HepG2 (cell line): ENCODE results near the gene TMEM217. TPM values are rescaled to one million over a fixed set of nuclear protein-coding genes. Genes with fewer than 3 reads are reported as not detected.

Experiments
- BCL6 ChIP-seq: IDR thresholded peaks from 2 replicates; pipeline ENCODE4 v1.6.1; 2016; ENCODE audit warnings: missing genetic modification reagents, missing compliant biosample characterization
- CSRNP1 ChIP-seq: sonication (generic); formaldehyde crosslinking; IDR thresholded peaks from 2 replicates; pipeline ENCODE4 v1.8.1; 2023; ENCODE audit warnings: mild to moderate bottlenecking, missing genetic modification reagents
- GPBP1L1 ChIP-seq: sonication (generic); formaldehyde crosslinking; IDR thresholded peaks from 2 replicates; pipeline ENCODE4 v1.5.0; 2020; ENCODE audit warnings: mild to moderate bottlenecking, missing genetic modification reagents
- HNF1A ChIP-seq, 2 experiments: sonication (generic) in 1 of 2; formaldehyde crosslinking in 1 of 2; IDR thresholded peaks; 2 replicates each; pipeline versions ENCODE4 v1.4.0 to v1.6.1; 2016 to 2020; ENCODE audit warnings: borderline replicate concordance in 1 of 2, low read depth in 1 of 2, mild to moderate bottlenecking in 1 of 2, missing genetic modification reagents in 1 of 2
- HOXA3 ChIP-seq: sonication (generic); formaldehyde crosslinking; IDR thresholded peaks from 2 replicates; pipeline ENCODE4 v1.5.0; 2020; ENCODE audit warnings: missing genetic modification reagents
- IRF2 ChIP-seq: IDR thresholded peaks from 2 replicates; pipeline ENCODE4 v1.6.1; 2018; ENCODE audit warnings: missing genetic modification reagents, missing compliant biosample characterization
- PHF8 ChIP-seq: sonication (generic); formaldehyde crosslinking; IDR thresholded peaks from 2 replicates; pipeline ENCODE4 v1.5.0; 2020; ENCODE audit warnings: missing genetic modification reagents
- SYNCRIP ChIP-seq: fragments of 200-400 bp; formaldehyde crosslinking; IDR thresholded peaks from 2 replicates; pipeline ENCODE4 v1.6.1; 2018; ENCODE audit warnings: mild to moderate bottlenecking, low read depth, low read length; ENCODE audit not compliant: insufficient read depth
- ZBTB8A ChIP-seq: sonication (generic); formaldehyde crosslinking; IDR thresholded peaks from 2 replicates; pipeline ENCODE4 v1.4.0; 2020; ENCODE audit warnings: mild to moderate bottlenecking, low read depth, missing genetic modification reagents, borderline replicate concordance
- ZNF12 ChIP-seq: sonication (generic); formaldehyde crosslinking; IDR thresholded peaks from 2 replicates; pipeline ENCODE4 v1.5.0; 2020; ENCODE audit warnings: missing genetic modification reagents
- ZNF503 ChIP-seq: sonication (generic); formaldehyde crosslinking; IDR thresholded peaks from 2 replicates; pipeline ENCODE4 v1.4.0; 2020; ENCODE audit warnings: missing genetic modification reagents
- ZNF574 ChIP-seq: sonication (generic); formaldehyde crosslinking; IDR thresholded peaks from 2 replicates; pipeline ENCODE4 v1.4.0; 2020; ENCODE audit warnings: missing genetic modification reagents
- ZNF598 ChIP-seq: sonication (generic); formaldehyde crosslinking; IDR thresholded peaks from 2 replicates; pipeline ENCODE4 v1.5.1; 2020; ENCODE audit warnings: mild to moderate bottlenecking, missing genetic modification reagents, borderline replicate concordance
- ZSCAN9 ChIP-seq: IDR thresholded peaks from 2 replicates; pipeline ENCODE4 v1.6.1; 2016; ENCODE audit warnings: borderline replicate concordance
- polyA plus RNA-seq, 8 experiments: library from polyadenylated mRNA; depleted of rRNA in 3 of 8; stranded (reverse) in 7 of 8; unstranded in 1 of 8; fragments of >200 nt; fragmentation: Illumina TruSeq in 4 of 8; extraction: Trizol in 4 of 8; gene quantifications; 2 replicates each; pipeline versions ENCODE4 v1.2.1 to v1.2.3, GENCODE V29; 2011 to 2016; ENCODE audit warnings: low read depth in 4 of 8, missing spikeins in 1 of 8, mixed read lengths in 1 of 8; ENCODE audit not compliant: insufficient read depth in 1 of 8
- total RNA-seq, 5 experiments: library from RNA; depleted of rRNA; stranded (reverse); fragments of >200 nt; fragmentation: Illumina TruSeq; extraction: Trizol; gene quantifications; 2 replicates each; pipeline ENCODE4 v1.2.3, GENCODE V29; 2016; ENCODE audit warnings: low read depth in 1 of 5

TMEM217 gene
- total and polyA plus RNA-seq, 2 of the 13 experiments (the other 11 are each of a cell fraction or from before 2014, with no cell fraction given), result 2.3 to 3.4 TPM

- TF ChIP-seq ZNF598 (no peak; the same call in 1 of the 2 replicates), CSRNP1 (CRISPR knock-in tag) (no peak; the same call in 1 of the 2 replicates), HNF1A (IDR thresholded peaks at IDR 0.05; ENCODE audit: low read depth) (no peak), HNF1A (CRISPR knock-in tag; IDR thresholded peaks at IDR 0.05; ENCODE audit: borderline replicate concordance) (peak; percentile 63; the same call in 1 of the 2 replicates), IRF2 (CRISPR knock-in tag) (peak; percentile 38; the same call in 1 of the 2 replicates), GPBP1L1 (no peak), ZNF503 (peak; percentile 53; the same call in 1 of the 2 replicates), ZNF574 (no peak), HOXA3 (CRISPR knock-in tag) (peak; percentile 49), ZNF12 (CRISPR knock-in tag) (peak; percentile 19; the same call in 1 of the 2 replicates), ZSCAN9 (CRISPR knock-in tag) (no peak), PHF8 (CRISPR knock-in tag) (peak; percentile 78), ZBTB8A (CRISPR knock-in tag) (no peak), BCL6 (peak; percentile 12; the same call in 1 of the 2 replicates), SYNCRIP (no peak)
These were observed 35.6 kb downstream of the TMEM217 start (continued) for GRCh38 chr6:37222125-37222967.
